HG02852 (cell line): ENCODE measurements around the gene ZBTB5.
"Not testable (repeated sequence)": the region's sequence is repeated elsewhere in the genome, so short reads cannot be mapped to it uniquely, and the experiment has no call there.

ENCODE experiments used
- ATAC-seq: cut with Tn5 transposase; IDR thresholded peaks from one replicate; pipeline ENCODE4 v1.9.1; 2021; ENCODE audit warnings: mild to moderate bottlenecking, moderate library complexity; ENCODE audit not compliant: unreplicated experiment

The ZBTB5 gene

DNA sequence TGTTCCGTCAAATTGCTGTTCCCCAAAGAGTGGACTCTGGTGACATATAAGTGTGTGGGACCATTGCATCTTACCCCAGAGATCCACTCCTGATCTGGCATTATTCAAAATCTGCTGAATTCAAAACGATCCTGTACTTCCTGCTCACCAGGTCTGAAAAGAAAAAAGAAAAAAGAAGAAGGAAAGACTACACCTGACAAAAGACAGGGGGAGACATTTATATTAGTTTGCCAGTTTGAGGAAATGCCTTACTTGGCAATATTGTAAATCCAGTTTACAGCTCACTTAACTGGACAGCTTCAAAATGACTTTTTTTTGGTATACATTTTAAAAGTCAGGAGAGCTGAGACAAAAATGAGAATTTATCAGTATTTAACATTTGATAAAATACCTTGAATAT lies 57.8 kb downstream of the ZBTB5 start:
- no peak for ATAC-seq

DNA sequence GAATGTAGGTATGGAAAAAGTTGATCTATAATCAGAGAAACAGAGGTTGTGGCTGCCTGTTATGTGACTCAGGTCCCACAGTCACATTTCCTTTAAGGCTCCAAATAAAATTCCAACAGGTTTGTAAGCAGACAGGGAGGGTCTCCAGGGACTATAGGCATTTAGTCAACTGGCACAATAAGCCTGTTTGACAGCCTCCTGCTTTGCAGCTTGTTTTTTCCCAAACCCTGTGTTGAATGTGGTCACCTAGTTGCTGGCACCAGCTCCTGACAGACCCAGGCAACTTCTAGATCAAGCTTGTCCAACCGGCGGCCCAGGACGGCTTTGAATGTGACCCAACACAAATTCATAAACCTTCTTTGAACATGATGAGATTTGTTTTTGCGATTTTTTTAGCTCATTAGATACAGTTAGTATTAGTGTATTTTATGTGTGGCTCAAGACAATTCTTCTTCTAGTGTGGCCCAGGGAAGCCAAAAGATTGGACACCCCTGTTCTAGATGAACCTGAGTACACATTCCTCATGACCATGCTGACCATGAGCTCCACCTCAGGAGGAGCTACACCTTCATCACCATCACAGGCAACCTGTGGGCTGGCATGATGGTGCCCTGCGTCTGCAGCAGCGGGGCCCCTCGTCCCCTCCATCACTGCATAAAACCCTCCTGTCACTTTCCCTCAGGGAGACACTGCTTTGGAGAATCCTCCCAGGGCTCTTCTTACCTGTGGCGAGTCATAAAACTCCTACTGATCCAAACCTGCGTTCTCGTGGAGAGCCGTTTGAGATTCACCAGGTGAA lies 58.4 kb downstream of the ZBTB5 start:
- ATAC-seq: no peak

DNA sequence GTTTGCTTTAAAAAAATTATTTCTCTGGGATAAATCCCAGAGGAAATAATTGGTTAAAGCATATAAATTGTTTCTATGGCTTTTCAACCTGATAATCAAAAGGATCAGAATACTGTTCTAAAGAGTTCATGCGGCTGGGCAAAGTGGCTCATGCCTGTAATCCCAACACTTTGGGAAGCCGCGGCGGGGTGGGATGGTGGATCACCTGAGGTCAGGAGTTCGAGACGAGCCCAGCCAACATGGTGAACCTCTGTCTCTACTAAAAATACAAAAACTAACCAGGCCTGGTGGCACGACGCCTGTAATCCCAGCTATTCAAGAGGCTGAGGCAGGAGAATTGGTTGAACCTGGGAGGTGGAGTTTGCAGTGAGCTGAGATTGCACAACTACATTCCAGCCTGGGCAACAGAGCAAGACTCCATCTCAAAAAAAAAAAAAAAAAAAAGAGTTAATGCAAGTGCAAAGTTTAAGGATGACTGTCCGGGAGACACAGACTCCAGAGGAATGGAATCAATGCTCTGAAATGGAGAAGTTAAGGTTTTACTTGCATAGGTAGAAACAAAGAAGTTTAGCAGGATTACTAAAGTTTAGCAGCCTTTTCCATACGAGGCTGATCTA lies 59.4 kb downstream of the ZBTB5 start:
- no peak for ATAC-seq

DNA sequence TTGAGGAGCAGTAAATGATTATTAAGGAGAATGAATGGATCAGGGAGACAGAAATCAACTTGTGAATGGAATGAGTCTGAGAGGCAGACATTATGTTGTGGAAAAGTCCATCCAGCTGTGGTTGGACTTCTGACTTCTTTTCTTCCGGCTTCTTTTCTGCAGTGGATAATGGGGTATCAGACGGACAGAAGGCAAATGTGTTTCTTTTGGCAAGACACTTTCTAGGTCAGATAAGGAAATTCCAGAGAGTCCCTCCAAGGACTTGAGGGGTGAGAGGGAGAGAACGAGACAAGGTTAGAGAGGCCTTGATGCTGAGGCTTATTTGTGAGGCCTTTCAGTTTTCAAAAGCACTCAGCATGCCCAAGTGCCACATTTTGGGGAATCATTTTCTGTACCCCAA lies 59.9 kb downstream of the ZBTB5 start:
- no peak for ATAC-seq

DNA sequence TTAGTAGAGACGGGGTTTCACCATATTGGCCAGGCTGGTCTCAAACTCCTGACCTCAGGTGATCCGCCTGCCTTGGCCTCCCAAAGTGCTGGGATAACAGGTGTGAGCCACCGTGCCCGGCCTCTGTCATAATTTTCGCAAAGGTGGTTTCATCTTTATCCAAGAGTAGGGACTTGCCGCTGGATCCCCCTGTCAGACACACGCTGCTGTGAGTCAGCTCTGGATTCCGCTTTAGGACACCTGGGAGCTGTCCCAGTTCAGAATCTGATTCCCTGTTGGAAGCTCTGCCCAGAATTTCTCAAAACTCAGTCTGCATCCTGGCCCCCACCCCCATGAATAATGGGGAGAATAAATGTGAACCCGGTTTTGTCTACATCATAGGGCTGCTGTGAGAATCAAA lies 60.7 kb downstream of the ZBTB5 start:
- ATAC-seq: no peak

DNA sequence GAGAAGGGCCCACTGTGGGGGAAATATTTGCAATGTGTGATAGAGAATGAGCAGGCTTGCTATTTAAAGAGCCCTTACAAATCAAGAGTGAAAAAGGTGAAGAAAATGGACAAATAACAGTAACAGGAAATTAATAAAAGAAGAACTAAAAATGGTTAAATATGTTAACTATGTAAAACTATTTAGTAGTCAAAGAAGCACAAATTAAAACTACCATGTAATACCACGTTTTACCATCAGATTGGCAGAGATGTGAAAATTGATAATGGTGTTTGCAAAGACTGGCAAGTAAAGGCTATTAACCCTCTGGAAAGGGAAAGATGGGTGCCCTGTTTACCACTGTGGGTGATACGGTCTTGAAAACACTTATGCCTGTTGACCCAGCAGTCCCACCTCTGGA lies 65.9 kb downstream of the ZBTB5 start:
- ATAC-seq: no peak

DNA sequence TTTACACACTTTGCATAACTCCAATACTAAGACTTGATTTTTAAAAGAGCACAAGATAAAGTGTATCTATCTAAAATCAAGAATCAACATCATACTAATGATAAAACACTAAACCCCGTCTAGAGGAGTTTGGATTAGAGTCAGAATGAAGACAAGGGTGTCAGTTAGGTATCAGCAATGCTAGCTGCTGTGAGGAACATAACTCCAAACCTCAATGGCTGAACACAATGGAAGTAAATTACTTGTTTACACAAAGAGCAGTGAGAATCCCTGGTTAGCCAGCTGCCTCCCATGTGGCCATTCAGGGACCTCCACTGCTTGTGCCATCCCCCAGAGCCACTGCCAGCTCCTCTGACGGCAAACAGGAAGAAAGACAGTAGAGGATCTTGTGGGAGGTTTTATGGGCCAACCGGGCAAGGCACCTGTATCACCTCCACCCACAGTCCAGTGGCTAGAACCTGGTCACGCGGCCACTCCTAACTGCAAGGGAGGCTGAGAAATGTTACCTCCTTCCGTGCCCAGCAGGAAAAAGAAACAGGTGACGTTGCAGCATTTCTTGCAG lies 66.7 kb downstream of the ZBTB5 start:
- no peak for ATAC-seq

DNA sequence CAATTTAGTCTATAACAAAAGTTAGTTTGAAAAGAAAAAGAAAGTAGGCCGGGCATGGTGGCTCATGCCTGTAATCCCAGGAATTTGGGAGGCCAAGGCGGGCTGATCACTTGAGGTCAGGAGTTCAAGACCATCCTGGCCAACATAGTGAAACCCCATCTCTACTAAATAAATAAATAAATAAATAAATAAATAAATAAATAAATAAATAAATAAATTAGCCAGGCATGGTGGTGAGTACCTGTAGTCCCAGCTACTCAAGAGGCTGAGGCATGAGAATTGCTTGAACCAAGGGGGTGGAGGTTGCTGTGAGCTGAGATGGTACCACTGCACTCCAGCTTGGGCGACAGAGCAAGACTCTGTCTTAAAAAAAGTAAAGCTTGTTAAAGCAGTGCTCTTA lies 67.3 kb downstream of the ZBTB5 start:
- ATAC-seq: not testable (repeated sequence)

DNA sequence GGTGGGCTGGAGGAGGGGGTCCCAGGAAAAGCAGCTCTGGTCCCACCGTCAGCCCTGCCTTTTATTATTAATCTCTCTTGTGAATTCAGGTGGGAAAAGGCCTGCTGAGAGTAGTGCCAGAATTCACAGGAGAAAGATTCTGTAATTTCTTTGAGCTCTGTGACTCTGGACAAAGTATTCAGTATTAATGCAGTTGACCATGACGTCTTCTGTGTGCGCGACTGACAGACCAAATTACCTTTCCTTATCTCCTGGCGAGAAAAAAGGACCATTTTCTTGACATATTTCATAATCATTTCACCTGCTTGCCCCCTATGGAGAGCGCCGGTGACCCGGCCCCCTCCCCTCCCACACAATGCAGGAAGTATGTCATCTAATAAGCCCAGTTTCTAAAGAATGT lies 69.6 kb downstream of the ZBTB5 start:
- no peak for ATAC-seq

DNA sequence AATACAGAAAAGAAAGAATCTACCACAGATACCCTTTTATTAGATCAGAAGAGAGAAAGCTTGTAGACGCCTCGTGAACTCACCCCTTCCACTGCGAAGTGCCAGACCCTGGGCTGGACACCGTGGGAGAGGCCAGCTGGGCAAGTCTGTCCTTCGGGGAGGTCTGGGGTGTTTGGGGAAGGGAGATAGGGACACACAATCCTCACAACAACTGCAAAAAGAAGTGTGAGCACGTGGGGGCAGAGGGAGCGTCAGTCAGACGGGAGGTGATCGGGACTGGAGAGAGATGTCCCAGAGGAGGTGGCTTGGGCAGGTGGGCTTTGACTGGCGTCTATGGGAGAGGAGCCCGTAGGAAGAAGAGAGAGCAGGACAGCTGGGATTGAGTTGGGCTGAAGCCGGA lies 70.0 kb downstream of the ZBTB5 start:
- no peak for ATAC-seq

DNA sequence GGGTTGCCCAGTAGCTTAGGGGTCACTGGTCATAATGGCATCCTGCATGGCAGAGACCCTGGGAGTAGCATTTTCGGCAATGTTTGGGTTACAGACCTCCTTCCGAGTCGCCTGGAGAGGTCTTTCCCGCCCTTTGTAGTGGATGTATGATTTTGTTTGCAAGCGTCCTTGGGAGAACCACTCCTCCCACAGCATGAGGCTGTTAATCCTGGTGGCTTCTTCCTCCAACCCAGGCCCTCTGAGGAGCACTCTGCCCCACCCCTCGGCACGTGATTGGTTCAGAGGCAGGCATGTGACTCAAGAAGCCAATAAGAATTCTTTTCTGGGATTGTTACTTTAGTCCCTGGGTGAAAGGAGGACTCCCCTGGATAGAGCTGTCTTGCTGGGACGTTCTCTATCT lies 73.0 kb downstream of the ZBTB5 start:
- ATAC-seq: no peak

DNA sequence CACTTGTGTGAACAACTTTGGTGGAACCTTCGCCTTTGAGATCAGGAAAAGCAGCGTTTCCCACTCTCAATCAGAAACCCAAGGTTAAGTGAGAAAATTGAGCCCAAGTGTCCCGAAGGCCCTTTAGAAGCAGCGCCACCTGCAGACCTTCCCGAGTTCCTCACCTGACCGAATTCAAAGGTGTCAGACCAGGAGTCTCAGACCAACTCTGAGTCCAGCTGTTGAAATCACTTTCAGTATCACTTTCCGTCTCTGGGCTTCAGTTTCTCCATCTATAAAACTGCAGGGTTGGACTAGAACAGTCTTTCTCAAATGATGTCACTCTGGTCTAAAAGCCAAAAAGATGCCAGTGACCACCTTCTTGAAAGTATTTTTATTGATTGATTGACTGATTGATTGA lies 74.5 kb downstream of the ZBTB5 start:
- peak; percentile 89 for ATAC-seq
